ENCODE data around the gene TMED5.

GRCh38 chr1:93136445-93136844 lies 43.8 kb downstream of the TMED5 start:
- no peak for TF ChIP-seq CTCF (IDR thresholded peaks at IDR 0.05)
- no peak for TF ChIP-seq POLR2A (IDR thresholded peaks at IDR 0.05)

Measured in Peyer's patch (tissue), 4 donors.